Adrenal gland (tissue), 5 donors: ENCODE measurements around the gene GJE1.
"Not testable (repeated sequence)": the region's sequence is repeated elsewhere in the genome, so short reads cannot be mapped to it uniquely, and the experiment has no call there.

Source experiments
- CTCF ChIP-seq, 6 experiments: fragments of 450-650 bp in 4 of 6; fragments of 200-600 bp in 2 of 6; sonication (generic) in 1 of 6; IDR thresholded peaks; 1 replicate in 5 of 6; 2 replicates in 1 of 6; pipeline versions ENCODE4 v1.5.1 to v1.8.0; 2016 to 2021; ENCODE audit warnings: antibody characterized with exemption in 6 of 6, mild to moderate bottlenecking in 2 of 6, moderate library complexity in 1 of 6
- POLR2A ChIP-seq, 2 donors: fragments of 450-650 bp; IDR thresholded peaks; one replicate each; pipeline ENCODE4 v1.6.1; 2017; ENCODE audit warnings: antibody characterized with exemption in 2 of 2, mild to moderate bottlenecking in 2 of 2, moderate library complexity in 1 of 2
- donor health status: DM: no; HTN: no; CAD: no.

GRCh38 chr6:142110820-142111219, 21.9 kb upstream of the GJE1 start:
- not testable (repeated sequence) for TF ChIP-seq CTCF, POLR2A (IDR thresholded peaks at IDR 0.05)
